Measurements from ENCODE around the gene OR51B2. TPM values are rescaled to one million over a fixed set of nuclear protein-coding genes. Genes with fewer than 3 reads are reported as not detected.

The OR51B2 gene
- total and polyA plus RNA-seq, 8 donors: 0.23 TPM; not detected in 7

GRCh38 chr11:5276697-5277096 is 47.4 kb downstream of the OR51B2 start:
- H3K4me1 ChIP-seq: no peaks in the 10 kb centered on the region
- intact Hi-C loops (cut with DNase I): no loop called here
- H3K9me3 ChIP-seq: no peaks in the 10 kb centered on the region
- no peaks in the 10 kb centered on the region for H3K27me3 ChIP-seq
- H3K27ac ChIP-seq: no peak overlapping the region
- H3K4me3 ChIP-seq: no peak overlapping the region
- DNase-seq (no peak), ATAC-seq (no peak)
- no peaks in the 10 kb centered on the region for H3K36me3 ChIP-seq
- TF ChIP-seq CTCF (IDR thresholded peaks at IDR 0.05): no peak

GRCh38 chr11:5275369-5276110 is 48.6 kb downstream of the OR51B2 start:
- H3K27ac ChIP-seq: no peak overlapping the region
- H3K9me3 ChIP-seq: no peaks in the 10 kb centered on the region
- H3K4me3 ChIP-seq: no peak overlapping the region
- no peak for DNase-seq
- H3K4me1 ChIP-seq: no peaks in the 10 kb centered on the region
- H3K27me3 ChIP-seq: no peaks in the 10 kb centered on the region
- H3K36me3 ChIP-seq: no peaks in the 10 kb centered on the region
- ATAC-seq: no peak
- intact Hi-C loops (cut with DNase I): no loop called here
- TF ChIP-seq CTCF (IDR thresholded peaks at IDR 0.05): no peak

- no peak overlapping the region for H3K4me3 ChIP-seq
- intact Hi-C loops (cut with DNase I): no loop called here
- ATAC-seq: no peak
- H3K27ac ChIP-seq: no peak overlapping the region
- no peaks in the 10 kb centered on the region for H3K4me1 ChIP-seq
- H3K27me3 ChIP-seq: no peaks in the 10 kb centered on the region
- H3K9me3 ChIP-seq: no peaks in the 10 kb centered on the region
- no peak for DNase-seq
- TF ChIP-seq CTCF (IDR thresholded peaks at IDR 0.05): no peak
- H3K36me3 ChIP-seq: no peaks in the 10 kb centered on the region
These were observed 49.7 kb downstream of the OR51B2 start for GRCh38 chr11:5274395-5274794.

Other genes starting within 250 kb of the OR51B2 start
- gene OR52A5, start 185.9 kb downstream of the OR51B2 start, total RNA-seq: not detected
- gene OR52A5, start 185.9 kb downstream of the OR51B2 start, polyA plus RNA-seq (ENCODE audit: insufficient read length in 6 of 6): not detected
- gene OR52A1, start 169.5 kb downstream of the OR51B2 start, total RNA-seq: not detected
- under 1 TPM; 0.02 to 0.03 (median 0.03) TPM for gene OR52A1, start 169.5 kb downstream of the OR51B2 start, polyA plus RNA-seq (ENCODE audit: insufficient read length in 6 of 6)
- gene OR51V1, start 123.6 kb downstream of the OR51B2 start, total RNA-seq: not detected
- not detected for gene OR51V1, start 123.6 kb downstream of the OR51B2 start, polyA plus RNA-seq (ENCODE audit: insufficient read length in 6 of 6)
- gene HBB, start 97.2 kb downstream of the OR51B2 start, total RNA-seq: 100 to 1,000 TPM; 247 to 273 TPM
- gene HBB, start 97.2 kb downstream of the OR51B2 start, polyA plus RNA-seq (ENCODE audit: insufficient read length in 6 of 6): 100 to 1,000 TPM; 137 to 967 (median 304) TPM
- under 1 TPM in 1 of 2 donors, not detected in 1; 0.82 TPM for gene HBD, start 89.8 kb downstream of the OR51B2 start, total RNA-seq
- 1 to 10 TPM in 3 of 6 donors, under 1 TPM in 3; 0.44 to 1.2 (median 0.96) TPM for gene HBD, start 89.8 kb downstream of the OR51B2 start, polyA plus RNA-seq (ENCODE audit: insufficient read length in 6 of 6)
- gene HBG1, start 74.4 kb downstream of the OR51B2 start, total RNA-seq: not detected
- gene HBG1, start 74.4 kb downstream of the OR51B2 start, polyA plus RNA-seq (ENCODE audit: insufficient read length in 6 of 6): 1,000 to 10,000 TPM in 3 of 6 donors, 10 to 100 TPM in 1, 1 to 10 TPM in 2; 3.5 to 2,797 (median 512) TPM
- not detected for gene HBG2, start 69.5 kb downstream of the OR51B2 start, total RNA-seq
- 1,000 to 10,000 TPM; 1,963 to 7,853 (median 3,552) TPM for gene HBG2, start 69.5 kb downstream of the OR51B2 start, polyA plus RNA-seq (ENCODE audit: insufficient read length in 6 of 6)
- gene HBE1, start 54.4 kb downstream of the OR51B2 start, total RNA-seq: not detected
- 10 to 100 TPM in 3 of 6 donors, 1 to 10 TPM in 3; 4.2 to 41.6 (median 16.3) TPM for gene HBE1, start 54.4 kb downstream of the OR51B2 start, polyA plus RNA-seq (ENCODE audit: insufficient read length in 6 of 6)
- not detected for gene OR51B4, start 22.4 kb downstream of the OR51B2 start, total RNA-seq
- under 1 TPM in 5 of 6 donors, not detected in 1; 0.35 to 0.58 (median 0.53) TPM for gene OR51B4, start 22.4 kb downstream of the OR51B2 start, polyA plus RNA-seq (ENCODE audit: insufficient read length in 6 of 6)
- gene OR51B5, start 19.2 kb upstream of the OR51B2 start, total RNA-seq: under 1 TPM; 0.29 to 0.41 TPM
- under 1 TPM; 0.41 to 0.87 (median 0.71) TPM for gene OR51B5, start 19.2 kb upstream of the OR51B2 start, polyA plus RNA-seq (ENCODE audit: insufficient read length in 6 of 6)
- gene OR51B6, start 27.2 kb upstream of the OR51B2 start, total RNA-seq: not detected
- gene OR51B6, start 27.2 kb upstream of the OR51B2 start, polyA plus RNA-seq (ENCODE audit: insufficient read length in 6 of 6): under 1 TPM in 1 of 6 donors, not detected in 5; 0.14 TPM
- gene OR51M1, start 59.5 kb upstream of the OR51B2 start, total RNA-seq: not detected
- gene OR51M1, start 59.5 kb upstream of the OR51B2 start, polyA plus RNA-seq (ENCODE audit: insufficient read length in 6 of 6): under 1 TPM in 4 of 6 donors, not detected in 2; 0.06 to 0.24 (median 0.08) TPM
- not detected for gene OR51Q1, start 97.8 kb upstream of the OR51B2 start, total RNA-seq
- gene OR51Q1, start 97.8 kb upstream of the OR51B2 start, polyA plus RNA-seq (ENCODE audit: insufficient read length in 6 of 6): not detected
- gene OR51I1, start 117.2 kb upstream of the OR51B2 start, total RNA-seq: not detected
- gene OR51I1, start 117.2 kb upstream of the OR51B2 start, polyA plus RNA-seq (ENCODE audit: insufficient read length in 6 of 6): not detected
- gene OR51I2, start 125.0 kb upstream of the OR51B2 start, total RNA-seq: not detected
- gene OR51I2, start 125.0 kb upstream of the OR51B2 start, polyA plus RNA-seq (ENCODE audit: insufficient read length in 6 of 6): under 1 TPM in 2 of 6 donors, not detected in 4; 0.04 to 0.07 TPM
- gene OR52D1, start 164.4 kb upstream of the OR51B2 start, total RNA-seq: not detected
- under 1 TPM in 2 of 6 donors, not detected in 4; 0.13 to 0.18 TPM for gene OR52D1, start 164.4 kb upstream of the OR51B2 start, polyA plus RNA-seq (ENCODE audit: insufficient read length in 6 of 6)
- under 1 TPM; 0.23 to 0.37 TPM for gene UBQLN3, start 185.7 kb upstream of the OR51B2 start, total RNA-seq
- gene UBQLN3, start 185.7 kb upstream of the OR51B2 start, polyA plus RNA-seq (ENCODE audit: insufficient read length in 6 of 6): under 1 TPM in 1 of 6 donors, not detected in 5; 0.06 TPM
- under 1 TPM; 0.50 to 0.67 TPM for gene UBQLNL, start 192.4 kb upstream of the OR51B2 start, total RNA-seq
- 1 to 10 TPM; 1.2 to 2.2 (median 1.7) TPM for gene UBQLNL, start 192.4 kb upstream of the OR51B2 start, polyA plus RNA-seq (ENCODE audit: insufficient read length in 6 of 6)
- under 1 TPM; 0.32 to 0.45 TPM for gene OR52H1, start 224.2 kb upstream of the OR51B2 start, total RNA-seq
- under 1 TPM in 3 of 6 donors, not detected in 3; 0.20 to 0.26 (median 0.20) TPM for gene OR52H1, start 224.2 kb upstream of the OR51B2 start, polyA plus RNA-seq (ENCODE audit: insufficient read length in 6 of 6)